ENCODE measurements around the gene DEPDC4.
"Not testable (repeated sequence)": the region's sequence is repeated elsewhere in the genome, so short reads cannot be mapped to it uniquely, and the experiment has no call there.

The DEPDC4 gene

GRCh38 chr12:100266835-100267602 is at the start of gene DEPDC4, which contains the start of gene SCYL2:
TSS of gene DEPDC4 (minus strand) at chr12:100267079. CDS start at chr12:100267076, 3 bp downstream.
TSS of gene SCYL2 (plus strand) at chr12:100267177. CDS start at chr12:100282971, 15,794 bp downstream.
- DNase-seq: peak; percentile 96

- DNase-seq: no peak
These were observed 44.4 kb upstream of the DEPDC4 start for GRCh38 chr12:100311317-100311716.

GRCh38 chr12:100308138-100308537 is 41.3 kb upstream of the DEPDC4 start:
- not testable (repeated sequence) for DNase-seq

GRCh38 chr12:100304334-100304733 is 37.5 kb upstream of the DEPDC4 start:
- not testable (repeated sequence) for DNase-seq

GRCh38 chr12:100303831-100304230 is 37.0 kb upstream of the DEPDC4 start:
- DNase-seq: no peak

- no peak for DNase-seq
These were observed 35.2 kb upstream of the DEPDC4 start for GRCh38 chr12:100302081-100302480.

GRCh38 chr12:100295764-100296555 is 29.1 kb upstream of the DEPDC4 start:
- no peak for DNase-seq

- DNase-seq: not testable (repeated sequence)
These were observed 27.5 kb upstream of the DEPDC4 start for GRCh38 chr12:100294366-100294765.

- no peak for DNase-seq
These were observed 26.1 kb upstream of the DEPDC4 start for GRCh38 chr12:100293017-100293416.

GRCh38 chr12:100290016-100290415 is 23.1 kb upstream of the DEPDC4 start:
- no peak for DNase-seq

GRCh38 chr12:100289038-100289437 is 22.2 kb upstream of the DEPDC4 start:
- no peak for DNase-seq

GRCh38 chr12:100284556-100284955 is 17.7 kb upstream of the DEPDC4 start:
- not testable (repeated sequence) for DNase-seq

- DNase-seq: no peak
These were observed 12.8 kb upstream of the DEPDC4 start for GRCh38 chr12:100279607-100280244.

GRCh38 chr12:100279159-100279558 is 12.3 kb upstream of the DEPDC4 start:
- DNase-seq: no peak

- no peak for DNase-seq
These were observed 7.4 kb upstream of the DEPDC4 start for GRCh38 chr12:100274291-100274690.

GRCh38 chr12:100273782-100274181 is 6.9 kb upstream of the DEPDC4 start:
- no peak for DNase-seq

- DNase-seq: no peak
These were observed 2.1 kb upstream of the DEPDC4 start for GRCh38 chr12:100268835-100269564.

- DNase-seq: peak; percentile 56
These were observed 863 bp upstream of the DEPDC4 start for GRCh38 chr12:100267603-100268281.

- DNase-seq: no peak
These were observed 369 bp downstream of the DEPDC4 start for GRCh38 chr12:100266585-100266834.

GRCh38 chr12:100265732-100266584 is 921 bp downstream of the DEPDC4 start:
- DNase-seq: no peak

- DNase-seq: not testable (repeated sequence)
These were observed 1.8 kb downstream of the DEPDC4 start for GRCh38 chr12:100265107-100265506.
